Ishikawa (cell line): Measurements from ENCODE around the gene OGN.

Experiments
- CEBPB ChIP-seq: IDR thresholded peaks from 2 replicates; pipeline ENCODE4 v1.6.1; 2012
- CREB1 ChIP-seq: IDR thresholded peaks from 2 replicates; pipeline ENCODE4 v1.6.1; 2012; ENCODE audit warnings: low read depth
- EGR1 ChIP-seq: IDR thresholded peaks from 2 replicates; pipeline ENCODE4 v1.6.1; 2012
- EP300 ChIP-seq: IDR thresholded peaks from 2 replicates; pipeline ENCODE4 v1.6.1; 2012; ENCODE audit warnings: borderline replicate concordance
- FOXM1 ChIP-seq: IDR thresholded peaks from 2 replicates; pipeline ENCODE4 v1.6.1; 2012; ENCODE audit warnings: low read depth, borderline replicate concordance
- NFIC ChIP-seq: IDR thresholded peaks from 2 replicates; pipeline ENCODE4 v1.6.1; 2012
- RAD21 ChIP-seq: IDR thresholded peaks from 2 replicates; pipeline ENCODE4 v1.6.1; 2012; ENCODE audit warnings: low read depth
- TAF1 ChIP-seq: IDR thresholded peaks from 2 replicates; pipeline ENCODE4 v1.6.1; 2012; ENCODE audit warnings: low read depth, mild to moderate bottlenecking
- TCF12 ChIP-seq: IDR thresholded peaks from 2 replicates; pipeline ENCODE4 v1.6.1; 2012; ENCODE audit warnings: low read depth
- TEAD4 ChIP-seq: IDR thresholded peaks from 2 replicates; pipeline ENCODE4 v1.6.1; 2012
- YY1 ChIP-seq: IDR thresholded peaks from 2 replicates; pipeline ENCODE4 v1.6.1; 2012; ENCODE audit warnings: low read depth
- ZBTB7A ChIP-seq: IDR thresholded peaks from 2 replicates; pipeline ENCODE4 v1.6.1; 2012; ENCODE audit warnings: low read depth
- TF ChIP-seq, protein P1 (sequence below): IDR thresholded peaks from 2 replicates; pipeline ENCODE4 v1.6.1; 2012
- TF ChIP-seq, protein P2 (sequence below): IDR thresholded peaks from 2 replicates; pipeline ENCODE4 v1.6.1; 2012
- TF ChIP-seq, protein P3 (sequence below): IDR thresholded peaks from 2 replicates; pipeline ENCODE4 v1.6.1; 2012; ENCODE audit warnings: low read depth, mild to moderate bottlenecking

The OGN gene

DNA sequence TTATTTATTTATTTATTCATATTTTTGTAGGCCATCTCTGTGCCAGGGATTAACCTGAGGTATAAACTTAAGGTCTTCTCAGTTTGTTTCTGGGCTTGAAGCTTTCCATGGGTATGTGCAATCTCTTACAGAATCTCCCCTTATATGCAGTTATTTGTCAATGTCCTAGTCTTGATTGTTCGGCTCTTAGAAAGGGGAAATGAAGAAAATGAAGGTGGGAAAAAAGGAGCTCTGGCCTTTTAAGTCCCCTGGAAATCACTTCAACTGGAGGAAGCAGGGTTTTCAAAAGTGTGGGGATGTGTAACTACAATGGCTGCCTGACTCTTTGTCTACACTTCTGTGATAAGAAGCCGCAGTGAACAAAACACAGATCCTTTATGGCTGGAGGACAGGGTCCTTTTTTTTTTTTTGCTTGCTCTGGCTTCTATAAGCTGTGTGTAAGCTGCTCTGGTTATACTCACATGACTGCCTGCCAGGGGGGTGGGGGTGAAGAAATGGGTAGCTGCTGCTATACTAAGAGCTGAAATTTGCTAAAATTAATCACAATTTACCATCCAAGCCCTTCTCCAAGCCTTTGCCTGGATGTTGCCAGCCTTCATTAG, 44.9 kb downstream of the OGN start:
- TF ChIP-seq CREB1 (no peak), FOXM1 (no peak), EGR1 (no peak), ZBTB7A (no peak), RAD21 (no peak), EP300 (no peak), TEAD4 (no peak), YY1 (no peak), CEBPB (no peak), NFIC (no peak), TCF12 (no peak), TAF1 (no peak)
- TF ChIP-seq, protein P1, sequence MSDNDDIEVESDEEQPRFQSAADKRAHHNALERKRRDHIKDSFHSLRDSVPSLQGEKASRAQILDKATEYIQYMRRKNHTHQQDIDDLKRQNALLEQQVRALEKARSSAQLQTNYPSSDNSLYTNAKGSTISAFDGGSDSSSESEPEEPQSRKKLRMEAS: no peak
- TF ChIP-seq, protein P2, sequence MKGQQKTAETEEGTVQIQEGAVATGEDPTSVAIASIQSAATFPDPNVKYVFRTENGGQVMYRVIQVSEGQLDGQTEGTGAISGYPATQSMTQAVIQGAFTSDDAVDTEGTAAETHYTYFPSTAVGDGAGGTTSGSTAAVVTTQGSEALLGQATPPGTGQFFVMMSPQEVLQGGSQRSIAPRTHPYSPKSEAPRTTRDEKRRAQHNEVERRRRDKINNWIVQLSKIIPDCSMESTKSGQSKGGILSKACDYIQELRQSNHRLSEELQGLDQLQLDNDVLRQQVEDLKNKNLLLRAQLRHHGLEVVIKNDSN: no peak
- TF ChIP-seq, protein P3, sequence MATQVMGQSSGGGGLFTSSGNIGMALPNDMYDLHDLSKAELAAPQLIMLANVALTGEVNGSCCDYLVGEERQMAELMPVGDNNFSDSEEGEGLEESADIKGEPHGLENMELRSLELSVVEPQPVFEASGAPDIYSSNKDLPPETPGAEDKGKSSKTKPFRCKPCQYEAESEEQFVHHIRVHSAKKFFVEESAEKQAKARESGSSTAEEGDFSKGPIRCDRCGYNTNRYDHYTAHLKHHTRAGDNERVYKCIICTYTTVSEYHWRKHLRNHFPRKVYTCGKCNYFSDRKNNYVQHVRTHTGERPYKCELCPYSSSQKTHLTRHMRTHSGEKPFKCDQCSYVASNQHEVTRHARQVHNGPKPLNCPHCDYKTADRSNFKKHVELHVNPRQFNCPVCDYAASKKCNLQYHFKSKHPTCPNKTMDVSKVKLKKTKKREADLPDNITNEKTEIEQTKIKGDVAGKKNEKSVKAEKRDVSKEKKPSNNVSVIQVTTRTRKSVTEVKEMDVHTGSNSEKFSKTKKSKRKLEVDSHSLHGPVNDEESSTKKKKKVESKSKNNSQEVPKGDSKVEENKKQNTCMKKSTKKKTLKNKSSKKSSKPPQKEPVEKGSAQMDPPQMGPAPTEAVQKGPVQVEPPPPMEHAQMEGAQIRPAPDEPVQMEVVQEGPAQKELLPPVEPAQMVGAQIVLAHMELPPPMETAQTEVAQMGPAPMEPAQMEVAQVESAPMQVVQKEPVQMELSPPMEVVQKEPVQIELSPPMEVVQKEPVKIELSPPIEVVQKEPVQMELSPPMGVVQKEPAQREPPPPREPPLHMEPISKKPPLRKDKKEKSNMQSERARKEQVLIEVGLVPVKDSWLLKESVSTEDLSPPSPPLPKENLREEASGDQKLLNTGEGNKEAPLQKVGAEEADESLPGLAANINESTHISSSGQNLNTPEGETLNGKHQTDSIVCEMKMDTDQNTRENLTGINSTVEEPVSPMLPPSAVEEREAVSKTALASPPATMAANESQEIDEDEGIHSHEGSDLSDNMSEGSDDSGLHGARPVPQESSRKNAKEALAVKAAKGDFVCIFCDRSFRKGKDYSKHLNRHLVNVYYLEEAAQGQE: no peak

DNA sequence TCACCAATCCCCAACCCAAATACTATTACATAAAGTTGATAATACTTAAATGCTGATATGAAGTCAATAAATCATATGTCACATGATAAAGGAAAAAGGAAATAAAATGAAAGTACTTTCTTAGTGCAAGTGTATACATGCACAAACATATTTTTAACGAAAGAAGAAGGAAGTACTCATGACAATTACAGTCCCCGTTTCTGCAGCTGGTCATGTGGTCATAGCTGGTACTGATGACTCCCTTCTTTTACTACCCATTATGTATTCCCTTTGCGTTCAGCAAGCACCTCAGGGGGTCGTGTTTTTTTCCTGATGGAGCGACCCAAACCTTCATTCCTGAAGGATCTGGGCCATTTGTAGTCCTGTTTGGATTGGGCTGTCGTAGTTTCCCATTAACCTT, 51.3 kb downstream of the OGN start:
- no peak for TF ChIP-seq NFIC
- no peak for TF ChIP-seq TEAD4
- no peak for TF ChIP-seq TAF1
- no peak for TF ChIP-seq TCF12
- no peak for TF ChIP-seq YY1
- TF ChIP-seq CEBPB: no peak
- no peak for TF ChIP-seq RAD21
- no peak for TF ChIP-seq EGR1
- TF ChIP-seq CREB1: no peak
- no peak for TF ChIP-seq FOXM1
- TF ChIP-seq, protein P3: no peak
- TF ChIP-seq, protein P2: no peak
- TF ChIP-seq, protein P1: no peak
- TF ChIP-seq EP300: no peak
- TF ChIP-seq ZBTB7A: no peak

DNA sequence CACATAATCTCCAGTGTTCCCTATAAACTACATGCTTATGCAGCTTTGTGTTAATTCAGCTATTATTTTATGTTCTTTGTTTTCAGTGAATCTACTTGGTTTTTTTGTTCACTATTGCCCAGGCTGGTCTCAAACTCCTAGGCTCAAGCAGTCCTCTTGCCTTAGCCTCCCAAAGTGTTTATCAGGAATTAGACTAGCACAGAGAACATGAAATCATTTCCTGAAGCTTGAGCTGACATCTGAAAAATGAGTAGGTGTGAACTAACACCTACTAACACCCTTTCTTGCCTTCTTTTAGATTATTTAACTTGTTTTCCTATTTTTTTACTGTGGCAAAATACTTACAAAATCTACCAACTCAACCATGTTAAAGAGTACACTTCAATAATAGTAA, 53.6 kb downstream of the OGN start:
- TF ChIP-seq, protein P2: no peak
- TF ChIP-seq TAF1 (no peak), YY1 (no peak), CREB1 (no peak), EGR1 (no peak), NFIC (no peak), TEAD4 (no peak), ZBTB7A (no peak)
- TF ChIP-seq, protein P1: no peak
- TF ChIP-seq, protein P3: no peak
